HG03575 (cell line): ENCODE results near the gene KRTAP5-2.
"Not testable (repeated sequence)": the region's sequence is repeated elsewhere in the genome, so short reads cannot be mapped to it uniquely, and the experiment has no call there.

Experiments used
- ATAC-seq: cut with Tn5 transposase; IDR thresholded peaks from one replicate; pipeline ENCODE4 v1.9.1; 2021; ENCODE audit not compliant: unreplicated experiment, insufficient number of reproducible peaks, low FRiP score; ENCODE audit errors: extremely low read depth

Gene KRTAP5-2

DNA sequence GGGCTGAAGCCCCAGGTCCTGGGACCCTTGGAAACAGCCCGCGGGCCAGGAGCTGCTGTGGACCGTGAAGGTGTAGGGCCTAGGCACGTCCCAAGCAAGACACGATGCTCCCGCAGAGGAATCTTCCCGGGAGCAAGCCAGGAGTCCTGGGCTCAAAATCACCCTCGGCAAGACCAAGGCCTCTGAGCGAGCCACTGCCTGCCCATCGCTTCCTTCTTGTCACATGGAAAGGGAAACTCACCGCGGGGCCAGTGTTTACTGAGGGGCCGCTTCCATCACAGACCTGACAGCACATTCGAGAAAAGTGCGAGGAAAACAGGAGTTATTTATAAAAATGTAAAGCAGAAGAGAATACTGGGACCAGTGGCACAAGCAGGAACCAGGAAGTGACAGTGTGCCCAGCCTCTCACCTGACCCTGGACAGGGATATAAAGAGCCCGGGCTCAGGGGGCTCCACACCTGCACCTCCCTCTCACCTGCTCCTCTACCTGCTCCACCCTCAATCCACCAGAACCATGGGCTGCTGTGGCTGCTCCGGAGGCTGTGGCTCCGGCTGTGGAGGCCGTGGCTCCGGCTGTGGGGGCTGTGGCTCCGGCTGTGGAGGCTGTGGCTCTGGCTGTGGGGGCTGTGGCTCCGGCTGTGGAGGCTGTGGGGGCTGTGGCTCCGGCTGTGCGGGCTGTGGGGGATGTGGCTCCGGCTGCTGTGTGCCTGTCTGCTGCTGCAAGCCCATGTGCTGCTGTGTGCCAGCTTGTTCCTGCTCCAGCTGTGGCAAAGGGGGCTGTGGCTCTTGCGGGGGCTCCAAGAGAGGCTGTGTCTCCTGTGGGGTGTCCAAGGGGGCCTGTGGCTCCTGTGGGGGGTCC lies 31.5 kb upstream of the KRTAP5-2 start, which contains the start of gene KRTAP5-5:
Gene KRTAP5-5, plus strand, starts transcription at position 450 of the 860 bp plus-strand sequence. Its CDS starts 66 bp downstream, at position 516.
- no peak for ATAC-seq

DNA sequence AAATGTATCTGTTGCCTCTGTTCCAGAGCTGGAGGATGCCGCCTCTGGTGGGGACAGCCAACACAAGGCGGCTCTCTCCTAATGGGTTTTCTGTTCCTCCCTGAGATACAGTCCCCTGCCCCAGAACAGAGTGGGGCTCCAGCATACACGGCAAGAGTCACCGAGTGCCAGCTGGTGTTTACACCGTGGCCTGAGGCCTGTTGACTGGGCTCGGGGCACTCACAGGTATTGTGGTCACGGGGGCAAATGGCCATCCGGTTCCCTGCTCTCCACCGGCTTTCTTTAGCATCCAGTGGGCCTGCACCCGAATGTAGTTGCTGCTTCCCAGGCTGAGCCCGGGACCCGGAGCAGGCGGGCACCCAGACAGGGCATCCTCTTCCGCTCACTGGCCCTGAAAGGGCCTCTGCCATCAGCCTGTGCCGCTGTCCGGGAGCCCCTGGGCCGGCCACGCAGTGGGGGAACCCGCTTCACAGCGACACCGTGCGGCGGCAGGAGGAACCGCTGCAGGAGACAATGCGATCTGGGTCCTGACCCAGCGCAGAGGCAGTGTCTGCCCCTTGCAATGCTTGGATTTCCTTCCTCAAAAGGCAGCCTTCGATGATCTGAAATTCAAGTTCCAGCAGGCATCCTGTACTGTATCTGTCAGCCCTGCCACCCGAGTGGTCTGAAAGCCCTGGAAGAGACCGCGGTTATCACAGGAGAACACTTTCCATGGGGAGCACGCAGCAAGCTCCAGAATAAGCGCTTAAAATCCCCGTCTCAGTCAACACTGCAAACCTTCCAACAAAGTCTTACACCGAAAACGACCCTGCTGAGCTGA lies 30.6 kb upstream of the KRTAP5-2 start:
- ATAC-seq: no peak

DNA sequence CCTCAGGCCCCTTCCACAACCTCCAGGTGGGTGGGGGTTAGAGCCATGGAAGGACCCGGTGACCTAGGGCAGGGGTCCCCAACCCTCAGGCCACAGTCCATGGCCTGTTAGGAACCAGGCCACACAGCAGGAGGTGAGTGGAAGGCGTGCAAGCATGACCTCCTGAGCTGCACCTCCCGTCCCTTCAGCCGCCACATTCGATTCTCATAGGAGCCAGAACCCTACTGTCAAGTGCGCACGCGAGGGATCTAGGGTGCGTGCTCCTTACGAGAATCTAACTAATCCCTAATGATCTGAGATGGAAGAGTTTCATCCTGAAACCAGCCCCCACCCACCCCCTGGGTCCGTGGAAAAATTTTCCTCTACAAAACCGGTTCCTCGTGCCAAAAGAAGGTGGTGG lies 27.4 kb upstream of the KRTAP5-2 start:
- no peak for ATAC-seq

DNA sequence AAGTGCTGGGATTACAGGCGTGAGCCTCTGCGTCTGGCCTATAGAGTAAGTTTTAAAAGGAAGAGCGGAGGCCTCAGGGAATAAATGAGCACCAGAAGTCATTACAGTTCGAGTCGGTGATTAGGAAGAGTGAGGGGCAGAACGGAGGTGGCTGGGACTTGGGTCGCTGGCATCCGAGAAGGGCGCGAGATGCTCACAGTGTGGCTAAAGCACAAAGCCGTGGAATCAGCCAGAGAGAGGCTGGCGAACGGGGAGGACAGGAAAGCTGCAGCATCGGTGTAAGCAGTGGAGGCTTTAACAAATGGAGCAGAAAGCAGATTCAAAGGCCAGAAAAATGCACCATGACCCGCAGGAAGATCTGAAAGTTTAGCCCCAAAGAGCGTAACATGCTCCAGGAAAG lies 26.5 kb upstream of the KRTAP5-2 start:
- no peak for ATAC-seq

DNA sequence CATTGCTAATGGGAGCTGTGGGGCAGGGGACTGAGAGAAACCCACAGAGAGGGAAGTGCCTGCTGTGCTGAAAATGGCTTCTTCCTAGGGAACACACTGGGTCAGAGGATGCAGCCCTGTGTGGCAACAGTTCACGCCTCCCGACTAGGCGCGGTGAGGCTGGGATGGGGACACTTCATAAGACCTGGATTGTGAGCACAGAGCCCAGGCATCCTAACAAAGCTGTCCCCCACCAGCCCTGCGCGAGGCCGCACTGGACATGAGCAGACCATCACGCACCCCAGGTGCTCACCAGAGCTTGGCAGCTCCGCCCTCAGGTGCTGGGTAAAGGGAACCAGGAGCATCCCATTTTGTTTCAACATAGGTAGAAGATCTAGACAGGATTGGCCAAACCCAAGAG lies 25.6 kb upstream of the KRTAP5-2 start:
- no peak for ATAC-seq

DNA sequence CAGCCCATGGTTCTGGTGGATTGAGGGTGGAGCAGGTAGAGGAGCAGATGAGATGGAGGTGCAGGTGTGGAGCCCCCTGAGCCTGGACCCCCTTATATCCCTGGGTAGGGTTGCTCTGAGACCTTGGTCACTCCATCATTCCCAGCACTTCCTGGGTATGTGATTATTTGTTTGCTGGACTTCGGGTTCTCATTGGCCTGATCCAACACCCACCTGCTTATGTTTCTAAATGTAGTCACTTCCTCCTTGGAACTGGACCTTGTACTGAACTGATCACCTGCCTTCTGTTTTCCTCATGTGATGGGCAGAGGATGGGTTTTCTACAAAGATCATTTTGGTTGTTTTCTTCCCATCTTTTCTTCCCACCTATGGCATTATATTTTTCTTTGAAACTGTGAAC lies 24.0 kb upstream of the KRTAP5-2 start, which contains the start of gene KRTAP5-4:
Gene KRTAP5-4, minus strand, starts transcription at position 53 of the 400 bp plus-strand sequence. Its CDS starts 45 bp downstream, at position 8.
- ATAC-seq: no peak

DNA sequence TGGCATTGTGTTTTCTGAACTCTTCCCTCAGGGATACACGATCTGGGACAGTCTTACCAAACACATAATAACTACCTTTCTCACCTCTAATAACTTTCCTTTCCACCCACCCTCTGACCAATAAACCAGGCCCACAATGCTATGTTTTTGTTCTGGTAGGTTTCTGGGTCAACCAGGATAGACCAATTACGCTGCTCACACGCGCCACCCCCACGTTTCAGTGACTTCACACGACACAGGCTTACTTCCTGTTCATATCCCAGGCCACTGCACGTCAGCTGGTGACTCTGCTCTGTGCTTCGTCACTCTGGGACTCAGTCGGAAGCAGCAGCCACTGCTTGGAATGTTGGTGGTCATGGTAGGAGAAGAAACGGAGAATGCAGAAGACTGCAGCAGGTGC lies 21.4 kb upstream of the KRTAP5-2 start:
- no peak for ATAC-seq

DNA sequence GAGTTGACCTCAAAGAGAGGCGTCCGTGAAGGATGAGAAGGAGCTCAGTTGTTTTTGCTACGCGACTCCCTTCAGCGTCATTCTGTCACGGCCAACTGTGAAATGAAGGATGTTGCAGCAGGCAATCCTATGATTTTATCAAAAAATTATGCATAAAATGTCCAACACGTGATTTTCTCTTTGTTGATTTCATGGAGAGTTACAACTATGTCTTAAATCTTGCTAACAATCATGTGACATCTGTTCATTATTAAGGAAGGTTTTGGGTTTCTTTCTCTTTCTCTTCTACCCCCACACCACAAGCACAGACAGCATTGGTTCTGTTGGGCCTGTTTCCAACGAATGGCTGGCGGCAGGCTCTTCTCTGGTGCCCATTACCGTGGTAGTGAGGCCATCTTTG lies 20.1 kb upstream of the KRTAP5-2 start:
- no peak for ATAC-seq

DNA sequence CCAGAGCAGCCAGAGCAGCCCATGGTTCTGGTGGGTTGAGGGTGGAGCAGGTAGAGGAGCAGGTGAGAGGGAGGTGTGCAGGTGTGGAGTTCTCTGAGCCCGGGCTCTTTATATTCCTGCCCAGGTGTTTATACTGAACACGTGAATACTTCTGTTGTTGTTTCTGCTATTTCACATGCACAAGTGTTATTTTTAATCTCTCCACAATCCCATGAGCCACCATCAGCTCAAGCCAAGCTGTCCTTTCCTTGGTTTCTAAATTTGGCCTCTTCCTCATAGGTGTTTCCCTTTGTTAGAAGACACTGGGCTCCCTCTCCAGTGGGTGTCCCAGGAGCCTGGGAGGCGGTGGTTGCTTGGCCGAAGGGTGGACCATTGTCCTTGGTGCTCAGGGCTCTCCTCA lies 10.3 kb upstream of the KRTAP5-2 start, which contains the start of gene KRTAP5-3:
Gene KRTAP5-3, minus strand, starts transcription at position 101 of the 400 bp plus-strand sequence. Its CDS starts 78 bp downstream, at position 23.
- no peak for ATAC-seq

DNA sequence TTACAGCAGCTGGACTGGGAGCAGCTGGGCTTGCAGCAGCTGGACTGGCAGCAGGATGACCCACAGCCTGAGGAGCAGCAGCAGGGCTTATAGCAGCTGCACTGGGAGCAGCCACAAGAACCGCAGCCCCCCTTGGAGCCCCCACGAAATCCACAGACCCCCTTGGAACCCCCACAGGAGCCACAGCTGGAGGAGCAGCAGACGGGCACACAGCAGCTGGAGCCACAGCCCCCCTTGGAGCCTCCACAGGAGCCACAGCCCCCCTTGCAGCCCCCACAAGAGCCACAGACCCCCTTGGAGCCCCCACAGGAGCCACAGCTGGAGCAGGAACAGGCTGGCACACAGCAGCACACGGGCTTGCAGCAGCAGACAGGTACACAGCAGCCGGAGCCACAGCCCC lies 9.8 kb upstream of the KRTAP5-2 start:
- ATAC-seq: not testable (repeated sequence)

DNA sequence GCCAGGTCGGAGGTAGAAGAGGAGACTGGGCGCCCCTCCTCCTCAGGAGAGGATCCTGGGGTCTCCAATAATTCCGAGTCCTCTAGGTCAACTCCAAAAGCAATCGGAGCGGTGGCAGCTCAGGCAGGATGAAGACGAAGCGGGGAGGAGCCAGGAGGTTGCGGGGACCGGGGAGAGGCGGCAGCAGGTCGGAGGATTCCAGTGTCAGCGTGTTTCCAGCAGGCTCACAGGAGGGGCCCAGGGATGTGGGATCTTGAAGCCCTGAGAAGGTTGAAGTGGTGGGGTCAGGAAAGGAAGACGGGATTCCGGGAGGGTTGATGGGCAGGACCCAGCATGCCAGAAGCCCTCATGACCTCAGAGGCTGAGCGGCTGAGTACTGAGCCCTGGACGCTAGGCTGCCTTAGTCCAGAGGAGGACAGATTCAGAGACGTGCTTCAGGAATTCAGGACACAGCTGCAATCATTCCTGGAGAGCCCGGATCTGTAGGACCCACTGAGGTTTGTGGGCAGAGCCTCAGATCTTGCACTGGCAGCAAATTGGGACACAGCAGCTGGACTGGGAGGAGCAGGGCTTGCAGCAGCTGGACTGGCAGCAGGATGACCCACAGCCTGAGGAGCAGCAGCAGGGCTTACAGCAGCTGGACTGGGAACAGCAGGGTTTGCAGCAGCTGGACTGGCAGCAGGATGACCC lies 9.2 kb upstream of the KRTAP5-2 start:
- not testable (repeated sequence) for ATAC-seq

DNA sequence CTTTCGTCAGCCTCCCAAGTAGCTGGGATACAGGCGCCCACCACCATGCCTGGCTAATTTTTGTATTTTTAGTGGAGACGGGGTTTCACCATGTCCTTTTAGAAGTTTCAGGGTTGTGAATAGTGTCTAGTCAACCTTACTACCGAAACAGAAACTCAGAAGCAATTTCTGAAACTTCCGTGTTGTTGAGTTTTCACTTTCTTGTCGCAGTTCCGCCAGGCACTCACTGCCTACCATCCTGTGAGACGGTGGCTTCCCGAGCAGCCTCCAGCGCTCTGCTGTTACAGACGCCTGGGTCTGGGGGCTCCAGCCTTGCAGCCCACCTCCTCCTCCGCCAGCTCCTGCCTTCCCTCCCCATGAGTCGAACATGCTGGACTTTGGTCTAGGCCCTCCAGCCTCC lies 7.8 kb upstream of the KRTAP5-2 start:
- not testable (repeated sequence) for ATAC-seq

DNA sequence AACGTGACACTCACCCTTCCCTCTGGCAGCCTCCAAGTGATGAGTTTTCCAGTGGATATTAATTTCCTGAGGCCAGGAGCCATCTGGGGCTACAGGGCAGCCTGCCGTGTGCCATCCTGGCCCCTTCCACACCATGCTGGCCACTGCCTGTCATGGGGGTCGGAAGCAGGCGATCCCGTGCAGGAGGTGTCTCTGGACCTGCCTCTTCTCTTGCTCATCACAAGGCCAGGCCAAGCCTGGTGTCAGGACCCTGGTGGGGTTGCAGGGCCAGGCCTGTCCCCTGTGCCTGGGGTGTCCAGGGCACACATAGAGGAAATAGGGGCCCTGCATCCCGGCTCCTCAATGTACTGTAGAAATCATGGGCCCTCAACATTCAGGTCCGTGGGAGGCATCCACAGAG lies 6.6 kb upstream of the KRTAP5-2 start:
- ATAC-seq: no peak

DNA sequence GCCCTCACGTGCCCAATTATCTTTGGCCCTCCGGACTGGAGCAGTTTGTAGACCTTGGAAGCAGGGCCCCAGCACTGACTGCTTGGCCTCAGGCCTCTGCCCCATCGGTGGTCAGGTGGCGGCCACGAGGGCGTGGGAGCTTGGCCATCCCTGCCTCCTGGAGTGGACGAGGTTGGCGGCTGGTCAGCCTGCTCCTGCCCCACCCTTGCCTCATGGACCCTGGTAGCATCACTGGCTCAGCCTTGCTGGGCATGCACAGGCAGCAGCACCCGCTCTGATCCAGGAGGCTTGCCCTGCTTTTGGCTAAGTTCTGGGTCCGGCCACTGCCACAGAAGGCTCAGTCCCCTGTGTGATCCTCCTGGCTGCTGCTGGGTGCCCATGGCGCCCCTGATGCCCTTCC lies 6.1 kb upstream of the KRTAP5-2 start:
- ATAC-seq: no peak

DNA sequence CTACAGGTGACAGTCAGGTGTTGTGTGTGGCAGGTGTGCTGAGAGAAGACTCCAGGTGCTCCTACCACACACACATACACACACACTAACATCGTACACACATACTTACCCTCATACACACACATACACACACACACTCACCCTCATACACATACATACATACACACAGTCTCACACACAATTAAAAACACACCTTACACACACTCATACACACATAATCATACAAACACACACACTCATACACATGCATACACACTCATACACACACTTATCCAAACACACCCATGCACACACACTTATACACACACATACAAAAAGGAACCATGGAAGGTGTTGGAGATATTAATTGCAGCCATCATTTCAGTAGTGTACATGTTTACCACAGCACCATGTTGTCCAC lies 5.5 kb upstream of the KRTAP5-2 start:
- ATAC-seq: no peak

DNA sequence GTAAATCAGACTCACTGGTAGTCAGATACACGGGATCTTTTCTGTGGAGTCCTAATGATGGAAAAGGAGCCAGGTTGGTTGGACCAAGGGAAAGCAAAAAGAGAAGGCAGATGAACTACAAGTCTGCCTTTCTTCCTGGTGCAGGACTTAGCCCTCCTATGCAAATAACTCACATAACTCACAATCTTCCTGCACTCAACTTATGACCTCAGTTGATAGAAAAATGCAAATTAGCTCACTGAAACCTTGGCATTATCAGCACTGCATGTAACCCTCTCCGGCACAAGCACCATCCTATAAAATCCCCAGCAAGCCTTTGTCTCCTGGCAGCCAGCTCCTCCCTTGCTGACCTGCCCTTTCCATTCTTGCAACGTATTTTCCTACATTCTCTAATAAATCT lies 3.6 kb upstream of the KRTAP5-2 start:
- not testable (repeated sequence) for ATAC-seq

DNA sequence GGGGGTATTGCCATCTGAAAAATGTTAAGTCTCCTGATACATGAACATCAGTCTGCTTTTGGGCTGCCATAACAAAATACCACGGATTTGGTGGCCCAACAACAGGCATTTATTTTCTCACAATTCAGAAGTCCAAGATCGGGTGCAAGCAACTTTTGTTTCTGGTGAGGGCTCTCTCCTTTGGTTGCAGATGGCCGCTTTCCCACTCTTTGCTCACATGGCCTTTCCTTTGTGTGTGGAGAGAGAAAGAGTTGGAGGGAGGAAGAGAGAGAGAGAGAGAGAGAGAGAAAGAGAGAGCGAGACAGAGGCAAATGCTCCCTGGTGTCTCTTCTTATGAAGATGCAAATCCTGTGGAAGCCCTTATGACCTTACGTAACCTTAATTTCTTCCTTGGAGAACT lies 2.5 kb upstream of the KRTAP5-2 start:
- no peak for ATAC-seq

DNA sequence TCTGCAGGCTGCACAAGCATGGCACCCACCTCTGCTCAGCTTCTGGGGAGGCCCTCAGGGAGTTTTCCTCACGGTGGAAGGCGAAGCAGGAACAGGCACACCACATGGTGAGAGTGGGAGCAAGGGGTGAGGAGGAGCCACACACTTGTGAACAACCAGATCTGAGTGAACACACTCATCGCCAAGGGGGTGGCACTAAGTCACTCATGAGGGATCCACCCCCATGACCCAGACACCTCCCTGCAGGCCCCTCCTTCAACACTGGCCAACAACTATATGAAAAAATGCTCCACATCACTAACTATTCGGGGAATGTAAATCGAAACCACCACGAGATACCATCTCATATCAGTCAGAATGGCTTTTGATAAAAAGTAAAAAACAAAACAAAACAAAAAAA lies 722 bp upstream of the KRTAP5-2 start:
- ATAC-seq: no peak

DNA sequence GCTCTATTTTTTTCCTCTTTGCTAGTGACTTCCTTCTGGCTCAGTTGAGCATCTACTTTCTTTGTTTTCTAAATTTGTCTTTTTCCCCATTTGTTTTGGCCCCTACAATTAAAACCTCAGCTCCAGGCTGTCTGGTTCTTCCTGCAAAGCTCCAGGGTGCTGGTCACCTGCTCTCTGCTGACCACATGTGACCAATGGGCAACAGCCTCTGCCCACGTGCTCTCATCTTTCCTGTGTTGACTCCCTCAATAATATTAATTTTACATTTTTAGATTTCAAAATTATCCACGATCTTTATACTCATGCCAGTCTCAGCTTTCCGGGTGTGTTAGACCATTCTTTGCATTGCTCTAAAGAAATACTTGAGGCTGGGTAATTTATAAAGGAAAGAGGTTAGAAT lies 312 bp upstream of the KRTAP5-2 start:
- not testable (repeated sequence) for ATAC-seq
